Ishikawa (cell line): ENCODE measurements around the gene PRDM1.

Experiments
- EP300 ChIP-seq: IDR thresholded peaks from 2 replicates; pipeline ENCODE4 v1.6.1; 2012; ENCODE audit warnings: borderline replicate concordance
- NFIC ChIP-seq: IDR thresholded peaks from 2 replicates; pipeline ENCODE4 v1.6.1; 2012
- RAD21 ChIP-seq: IDR thresholded peaks from 2 replicates; pipeline ENCODE4 v1.6.1; 2012; ENCODE audit warnings: low read depth
- REST ChIP-seq: IDR thresholded peaks from 2 replicates; pipeline ENCODE4 v1.6.1; 2012; ENCODE audit warnings: low read depth, mild to moderate bottlenecking
- TAF1 ChIP-seq: IDR thresholded peaks from 2 replicates; pipeline ENCODE4 v1.6.1; 2012; ENCODE audit warnings: low read depth, mild to moderate bottlenecking
- TEAD4 ChIP-seq: IDR thresholded peaks from 2 replicates; pipeline ENCODE4 v1.6.1; 2012

- TF ChIP-seq REST (no peak), NFIC (no peak), TEAD4 (no peak), TAF1 (no peak), EP300 (no peak), RAD21 (no peak)
These were observed 70.7 kb downstream of the PRDM1 start for GRCh38 chr6:106156863-106157262.
